Hepatic stellate cell (primary cell): ENCODE data around the gene APRT.

Experiments used
- DNase-seq: peaks from one replicate; pipeline ENCODE4 v3.0.0; 2011; ENCODE audit warnings: low spot score

Gene APRT, protein sequence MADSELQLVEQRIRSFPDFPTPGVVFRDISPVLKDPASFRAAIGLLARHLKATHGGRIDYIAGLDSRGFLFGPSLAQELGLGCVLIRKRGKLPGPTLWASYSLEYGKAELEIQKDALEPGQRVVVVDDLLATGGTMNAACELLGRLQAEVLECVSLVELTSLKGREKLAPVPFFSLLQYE

GRCh38 chr16:88811769-88812512, at the start of gene APRT:
TSS of gene APRT (minus strand) at chr16:88811928. CDS start at chr16:88811899, 29 bp downstream.
- DNase-seq = peak; percentile 99

- DNase-seq = no peak
Observed at GRCh38 chr16:88861359-88861758, 49.6 kb upstream of the APRT start.

- DNase-seq = no peak
Observed at GRCh38 chr16:88859381-88860091, 47.8 kb upstream of the APRT start.

- DNase-seq = peak; percentile 94
Observed at GRCh38 chr16:88857728-88858339, 46.1 kb upstream of the APRT start.

DNA sequence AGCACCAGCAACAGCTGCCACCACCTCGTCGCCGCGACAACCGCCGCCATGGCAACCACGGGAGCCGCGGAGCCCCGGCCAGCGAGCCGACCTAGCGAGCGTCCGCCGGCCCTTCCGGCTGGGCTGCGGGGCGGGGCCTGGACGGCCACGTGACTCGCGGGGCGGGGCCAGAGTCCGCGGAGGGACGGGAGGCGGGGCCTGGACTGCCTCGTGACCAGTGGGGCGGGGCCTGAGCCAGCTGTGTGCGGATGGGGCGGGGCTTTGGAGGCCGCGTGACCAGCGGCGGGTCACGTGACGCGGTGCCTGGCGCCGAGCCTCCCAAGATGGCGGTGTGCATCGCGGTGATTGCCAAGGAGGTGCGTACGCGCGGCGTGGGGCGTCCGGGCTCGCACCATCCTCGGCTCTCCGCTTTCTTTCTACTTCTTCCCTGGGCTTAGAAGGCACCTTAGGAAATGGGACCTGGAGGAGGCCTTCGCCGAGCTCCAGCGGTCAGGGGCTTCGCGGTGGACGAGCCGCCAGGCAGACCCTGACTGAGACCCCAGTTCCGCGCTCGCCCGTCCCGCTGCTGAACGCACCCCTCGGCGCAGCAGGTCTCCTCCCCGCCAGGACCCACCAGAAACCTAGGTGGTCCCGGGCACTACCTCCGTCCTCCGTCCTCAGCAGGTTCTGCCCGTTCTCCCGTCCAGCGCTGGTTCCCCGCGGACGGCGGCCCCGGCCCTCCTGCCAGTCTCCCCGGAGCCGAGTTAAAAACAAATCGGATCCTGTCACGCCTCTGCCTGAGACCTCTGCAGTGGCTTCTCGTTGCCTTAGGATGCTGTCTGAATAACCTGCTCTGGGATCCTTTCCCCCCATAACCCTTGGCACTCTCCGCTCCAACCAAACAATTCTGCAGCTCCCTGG, 45.4 kb upstream of the APRT start, which contains the start of the genes GALNS and TRAPPC2L:
GALNS (minus strand) TSS at position 120 of the 900 bp plus-strand sequence; CDS start at position 50, 70 bp downstream.
TRAPPC2L (plus strand) TSS at position 300 of the 900 bp plus-strand sequence; CDS start at position 324, 24 bp downstream.
- peak; percentile 99 for DNase-seq

DNA sequence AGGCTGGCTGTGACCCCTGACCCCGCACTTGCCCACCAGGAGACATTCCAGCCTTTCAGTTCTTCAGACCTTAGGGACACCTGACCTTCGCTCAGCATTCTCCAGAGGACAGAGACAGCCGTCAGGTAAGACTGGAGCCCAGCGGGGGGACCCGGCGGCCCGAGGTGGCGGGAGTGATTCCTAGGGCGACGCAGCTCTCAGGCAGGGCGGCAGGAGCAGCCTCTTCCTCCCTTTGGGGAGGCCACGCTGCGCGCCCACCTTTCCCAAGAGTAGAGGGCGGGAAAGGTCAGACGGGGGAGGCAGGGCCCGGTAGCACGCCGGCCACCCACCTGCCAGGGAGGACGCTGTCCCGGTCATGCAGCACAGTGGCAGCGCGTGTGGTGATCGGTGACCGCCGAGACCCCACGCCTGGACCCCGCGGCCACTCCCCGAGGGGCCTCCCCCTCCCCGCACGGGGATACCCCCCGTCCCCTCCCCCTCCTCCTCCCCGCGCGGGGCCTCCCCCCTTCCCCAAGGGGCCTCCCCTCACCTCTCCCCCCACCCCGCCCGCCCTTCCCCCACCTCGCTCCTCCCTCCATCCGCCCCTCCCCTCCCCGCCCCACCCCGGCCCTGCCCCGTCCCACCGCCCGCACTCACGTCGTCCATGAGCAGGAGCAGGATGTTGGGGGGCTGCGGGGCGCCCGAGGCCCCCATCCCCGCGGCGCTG, 44.5 kb upstream of the APRT start:
- DNase-seq = no peak

DNA sequence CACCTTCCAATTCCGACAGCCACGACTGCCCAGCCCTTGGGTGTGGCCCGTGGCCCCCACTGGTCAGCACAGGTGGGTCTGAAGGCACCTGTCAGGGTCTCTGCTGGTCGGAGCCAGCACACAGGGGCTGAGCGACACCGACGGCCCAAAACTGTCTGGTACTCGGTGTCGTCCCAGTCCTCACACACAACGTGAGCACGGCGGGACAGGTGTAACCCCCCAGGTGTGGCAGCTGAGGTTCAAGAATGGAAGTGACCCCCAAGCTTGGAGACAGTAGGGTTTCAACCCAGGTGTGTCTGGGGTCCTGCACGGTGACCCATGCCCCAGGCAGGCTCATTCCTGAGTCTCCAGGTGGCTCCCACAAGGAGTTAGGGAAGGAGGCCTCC, 44.0 kb upstream of the APRT start:
- DNase-seq = no peak

DNA sequence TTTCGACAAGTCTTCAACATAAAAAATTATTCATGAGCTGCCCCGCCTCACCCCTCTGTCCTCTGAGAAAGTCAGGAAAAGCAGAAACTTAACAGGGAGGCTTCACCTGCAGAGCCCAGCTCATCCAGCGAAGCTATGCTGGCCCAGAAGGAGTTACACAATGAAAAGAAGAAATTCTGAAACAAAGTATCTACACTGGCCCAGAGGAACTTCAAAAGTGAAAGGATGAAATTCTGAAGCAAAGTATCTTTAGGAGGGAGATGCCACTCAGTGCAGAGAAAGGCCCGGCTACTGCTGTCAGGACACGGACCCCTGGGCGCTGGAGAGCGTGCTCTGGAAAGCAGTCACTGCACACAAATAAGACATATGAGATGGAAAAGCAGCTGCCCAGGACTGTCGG, 43.4 kb upstream of the APRT start:
- DNase-seq = no peak

- no peak for DNase-seq
Observed at GRCh38 chr16:88854306-88855111, 42.8 kb upstream of the APRT start.

- DNase-seq = peak; percentile 45
Observed at GRCh38 chr16:88853325-88853941, 41.7 kb upstream of the APRT start.

GRCh38 chr16:88851616-88852015, 39.9 kb upstream of the APRT start:
- DNase-seq = no peak

GRCh38 chr16:88850531-88851199, 38.9 kb upstream of the APRT start:
- no peak for DNase-seq

DNA sequence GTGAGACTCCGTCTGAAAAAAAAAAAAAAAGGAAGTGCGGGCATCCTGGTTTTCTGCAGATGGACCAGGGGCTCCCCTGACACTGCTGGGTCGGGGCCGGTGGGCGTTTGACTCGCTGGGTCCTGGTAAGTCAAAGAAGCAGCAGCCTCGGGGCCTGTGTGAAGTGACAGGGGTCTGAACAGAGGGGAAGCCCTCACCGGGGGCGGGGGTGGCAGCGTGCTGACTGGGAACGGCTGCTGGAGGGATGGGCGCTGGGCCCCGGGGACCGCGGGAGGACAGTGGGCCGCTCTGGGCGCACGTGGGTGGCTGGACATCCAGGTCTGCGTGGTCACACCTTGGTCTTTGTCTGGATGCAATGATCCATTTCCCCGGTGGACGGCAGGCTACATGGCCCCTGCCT, 36.8 kb upstream of the APRT start:
- DNase-seq = no peak

DNA sequence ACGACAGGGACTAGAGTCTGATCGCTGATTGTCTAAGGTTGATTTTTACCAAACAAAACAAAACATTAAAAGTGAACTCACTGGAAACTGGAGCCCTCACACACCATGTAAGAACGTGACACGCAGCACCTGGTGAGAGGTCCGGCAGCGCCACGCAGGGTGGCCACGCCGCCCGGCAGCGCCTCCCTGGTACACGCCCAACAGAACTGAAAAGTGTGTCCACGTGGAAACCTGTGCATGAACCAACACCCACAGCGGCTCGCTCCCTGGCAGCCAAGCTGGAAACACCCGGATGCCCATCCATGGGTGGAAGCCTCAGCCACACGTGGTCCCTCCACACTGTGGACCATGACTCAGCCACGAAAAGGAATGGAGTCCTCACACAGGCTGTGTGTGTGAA, 35.9 kb upstream of the APRT start:
- DNase-seq = no peak

DNA sequence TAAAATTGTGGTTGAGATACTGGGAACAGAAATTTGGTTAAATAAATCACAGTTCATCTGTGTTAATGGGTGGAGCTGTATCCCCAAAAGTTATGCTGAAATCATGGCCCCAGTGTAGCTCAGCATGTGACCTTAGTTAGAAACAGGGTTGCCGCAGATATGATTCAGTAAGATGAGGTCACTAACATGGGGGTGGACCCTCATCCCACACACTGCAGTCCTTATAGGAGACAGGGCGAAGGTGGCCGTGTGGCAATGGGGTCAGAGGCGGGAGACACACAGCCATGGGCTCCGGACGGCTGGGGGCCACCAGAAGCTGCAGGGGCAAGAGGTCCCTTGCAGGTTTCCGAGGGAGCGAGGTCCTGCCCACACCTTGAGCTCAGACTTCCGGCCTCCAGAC, 34.4 kb upstream of the APRT start:
- no peak for DNase-seq

DNA sequence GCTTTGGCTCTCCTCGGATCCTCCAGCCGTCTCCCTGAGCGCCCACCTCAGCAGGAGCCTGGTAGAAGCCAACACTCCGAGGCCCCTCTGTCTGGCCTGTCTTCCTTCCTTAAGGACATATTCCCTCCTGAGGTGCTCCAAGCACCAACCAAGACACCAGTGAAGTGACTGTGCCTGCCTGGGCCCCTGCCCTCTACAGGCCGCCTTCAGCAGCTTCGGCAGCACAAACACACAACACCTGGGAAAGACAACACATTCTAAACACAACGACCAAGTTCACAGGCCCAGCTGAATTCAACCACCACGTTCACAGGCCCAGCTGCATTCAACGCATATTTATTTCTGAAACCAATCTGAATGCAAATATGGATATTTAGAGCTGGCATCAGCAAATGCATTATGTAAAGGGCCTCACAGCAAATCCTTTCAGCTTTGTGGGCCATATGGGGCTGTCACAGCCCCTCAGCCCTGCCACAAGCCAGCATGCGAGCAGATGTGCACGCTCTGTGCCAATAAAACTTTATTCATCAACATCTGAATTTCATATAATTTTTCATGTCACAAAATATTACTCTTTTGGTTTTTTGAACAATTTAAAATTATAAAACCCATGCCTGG, 32.8 kb upstream of the APRT start:
- DNase-seq = no peak

DNA sequence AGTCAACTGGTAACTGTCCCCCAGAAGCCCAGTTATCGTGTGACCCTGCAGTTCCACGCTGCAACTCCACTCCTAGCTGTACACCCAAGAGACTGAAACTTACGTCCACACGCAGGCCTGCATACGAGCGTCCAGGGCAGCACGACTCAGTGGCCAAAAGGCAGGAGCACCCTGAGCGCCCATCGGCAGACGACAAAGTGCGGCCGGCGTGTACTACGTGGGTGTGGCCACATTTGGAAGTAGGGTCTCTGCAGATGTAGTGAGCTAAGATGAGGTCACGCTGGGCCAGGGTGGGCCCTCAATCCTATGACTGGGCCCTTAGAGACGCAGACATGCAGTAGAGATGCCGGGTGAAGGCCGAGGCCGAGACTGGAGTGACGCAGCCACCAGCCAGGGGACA, 31.5 kb upstream of the APRT start:
- DNase-seq = no peak

GRCh38 chr16:88842806-88843205, 31.1 kb upstream of the APRT start:
- DNase-seq = no peak
